Measurements from ENCODE around the gene HNRNPD. TPM values are rescaled to one million over a fixed set of nuclear protein-coding genes. Genes with fewer than 3 reads are reported as not detected.

The HNRNPD gene
- total and polyA plus RNA-seq, 2 of the 8 experiments (the other 6 are each of a cell fraction or from before 2014, with no cell fraction given), result 118 to 646 TPM

- Histone ChIP-seq H3K4me1 (replicated peaks in 1 of 4; ENCODE audit: control insufficient read depth in 3 of 4, insufficient read depth in 4 of 4, low read length in 3 of 4) (peaks cover 0 to 3% (median 0%) of the 10 kb centered on the region in 4 experiments; a peak in 4 of 7 replicates), H4K5ac (ENCODE audit: insufficient read length, low read depth, low read length) (no peak overlapping the region), H3K4ac (replicated peaks; ENCODE audit: insufficient read length, low read depth, low read length) (no peak overlapping the region), H2BK12ac (ENCODE audit: low read depth, low read length) (no peak overlapping the region), H2BK5ac (ENCODE audit: low read depth, low read length) (no peak overlapping the region), H3K23ac (ENCODE audit: insufficient read length) (no peak overlapping the region), H2AK5ac (ENCODE audit: low read depth, low read length) (no peak overlapping the region), H3K27ac (ENCODE audit: low read depth, low read length) (no peak overlapping the region), H3K79me2 (ENCODE audit: control insufficient read depth in 1 of 2, insufficient read depth in 2 of 2, low read length in 2 of 2) (peaks cover 7 to 24% of the 10 kb centered on the region in 2 experiments; a peak in 3 of 4 replicates), H2BK120ac (replicated peaks; ENCODE audit: low read depth, low read length) (no peak overlapping the region), H3K4me2 (ENCODE audit: insufficient read depth in 1 of 2, low read depth in 2 of 2, low read length in 2 of 2) (no peak overlapping the region), H4K8ac (ENCODE audit: extremely low read depth, insufficient read depth, low read length) (no peak overlapping the region), H3K56ac (replicated peaks; ENCODE audit: insufficient read length, low read depth, low read length) (no peak overlapping the region), H2BK20ac (ENCODE audit: low read length) (no peak overlapping the region), H2AFZ (ENCODE audit: low read length) (no peak overlapping the region), H3K9me3 (ENCODE audit: insufficient read depth in 2 of 2, low read depth in 1 of 2, low read length in 1 of 2) (peaks cover 0 to 9% of the 10 kb centered on the region in 2 experiments; a peak in 1 of 4 replicates), H3K14ac (ENCODE audit: insufficient read length) (no peak overlapping the region), H4K20me1 (replicated peaks in 1 of 2; ENCODE audit: control insufficient read depth in 1 of 2, insufficient read depth in 2 of 2, low read length in 2 of 2) (peaks cover 0 to 5% of the 10 kb centered on the region in 2 experiments), H3K23me2 (ENCODE audit: low read depth, low read length) (no peaks in the 10 kb centered on the region), H3K36me3 (ENCODE audit: control insufficient read depth in 2 of 4, insufficient read depth in 4 of 4, low read length in 3 of 4) (no peaks in the 10 kb centered on the region; a peak in 2 of 8 replicates), H2BK15ac (ENCODE audit: low read length) (no peak overlapping the region), H3K9ac (replicated peaks in 1 of 4; ENCODE audit: extremely low read depth in 1 of 4, low read depth in 3 of 4, low read length in 3 of 4) (no peak overlapping the region), H4K91ac (replicated peaks; ENCODE audit: insufficient read length, low read length) (no peak overlapping the region), H3K18ac (ENCODE audit: extremely low read depth, low read length) (no peak overlapping the region), H3K27me3 (replicated peaks in 1 of 4; ENCODE audit: control insufficient read depth in 3 of 4, extremely low read depth in 1 of 4, insufficient read depth in 3 of 4, low read length in 3 of 4) (no peaks in the 10 kb centered on the region), H3K4me3 (ENCODE audit: extremely low read depth in 1 of 4, insufficient read depth in 2 of 4, low read depth in 3 of 4, low read length in 4 of 4) (no peak overlapping the region), H3K79me1 (ENCODE audit: low read depth, low read length) (peaks cover 7% of the 10 kb centered on the region)
- ChIA-PET CTCF (ENCODE audit: partially characterized antibody) (interaction anchor here (0.7 to 3.1 kb wide), 8 partner anchors 9 to 362 kb away, joined by 3 to 14 read pairs (median 4); partner anchors contain the start of gene HNRNPDL), POLR2A (ENCODE audit: partially characterized antibody) (interaction anchor here (0.6 to 13.8 kb wide), 17 partner anchors 8 to 457 kb away, joined by 3 to 152 read pairs (median 4); partner anchors contain the start of gene HNRNPDL)
- no peak for FAIRE-seq
- no peak for DNase-seq (ENCODE audit: low read depth in 1 of 2, low spot score in 2 of 2)
- 91% methylated on average over 4 of the region's 4 CpGs; no CpG with 5 or more reads in 1 of the 2 experiments for WGBS, 2 experiments (ENCODE audit: extremely low coverage in 1 of 2, insufficient coverage in 1 of 2, insufficient read length in 1 of 2, insufficient replicate concordance in 2 of 2, low coverage in 1 of 2, low lambda C conversion rate in 2 of 2, missing lambda C conversion rate in 1 of 2)
- no peak for TF ChIP-seq KDM5A (IDR thresholded peaks at IDR 0.05; ENCODE audit: low read length)
- TF ChIP-seq, protein P1, sequence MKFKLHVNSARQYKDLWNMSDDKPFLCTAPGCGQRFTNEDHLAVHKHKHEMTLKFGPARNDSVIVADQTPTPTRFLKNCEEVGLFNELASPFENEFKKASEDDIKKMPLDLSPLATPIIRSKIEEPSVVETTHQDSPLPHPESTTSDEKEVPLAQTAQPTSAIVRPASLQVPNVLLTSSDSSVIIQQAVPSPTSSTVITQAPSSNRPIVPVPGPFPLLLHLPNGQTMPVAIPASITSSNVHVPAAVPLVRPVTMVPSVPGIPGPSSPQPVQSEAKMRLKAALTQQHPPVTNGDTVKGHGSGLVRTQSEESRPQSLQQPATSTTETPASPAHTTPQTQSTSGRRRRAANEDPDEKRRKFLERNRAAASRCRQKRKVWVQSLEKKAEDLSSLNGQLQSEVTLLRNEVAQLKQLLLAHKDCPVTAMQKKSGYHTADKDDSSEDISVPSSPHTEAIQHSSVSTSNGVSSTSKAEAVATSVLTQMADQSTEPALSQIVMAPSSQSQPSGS (IDR thresholded peaks at IDR 0.05; ENCODE audit: low read length), result no peak
- TF ChIP-seq CTCF (IDR thresholded peaks at IDR 0.05; ENCODE audit: control extremely low read depth in 1 of 3, insufficient read depth in 1 of 3, low read depth in 1 of 3, low read length in 3 of 3), result no peak
- no peak for TF ChIP-seq RBBP5 (IDR thresholded peaks at IDR 0.05; ENCODE audit: borderline replicate concordance, low read depth, low read length)
- no peak for TF ChIP-seq POLR2AphosphoS5 (IDR thresholded peaks at IDR 0.05; ENCODE audit: low read depth, low read length)
- no peak for TF ChIP-seq GTF2F1 (IDR thresholded peaks at IDR 0.05; ENCODE audit: borderline replicate concordance, low read depth, low read length)
- no peak for TF ChIP-seq POU5F1 (IDR thresholded peaks at IDR 0.05; ENCODE audit: low read depth, low read length)
- no peak for TF ChIP-seq SIRT6 (IDR thresholded peaks at IDR 0.05; ENCODE audit: low read length)
- no peak for TF ChIP-seq KDM4A (IDR thresholded peaks at IDR 0.05; ENCODE audit: low read depth, low read length, severe bottlenecking)
These were observed 7.0 kb upstream of the HNRNPD start for GRCh38 chr4:82380831-82381230.

Measured in H1 (cell line).